Endodermal cell (in vitro differentiated cells): ENCODE measurements around the gene NPLOC4. TPM values are rescaled to one million over a fixed set of nuclear protein-coding genes. Genes with fewer than 3 reads are reported as not detected.

Source experiments
- DNase-seq: peaks from one replicate; pipeline ENCODE4 v3.0.0-alpha.2; 2017
- H3K27ac ChIP-seq: 2 replicates; pipeline ENCODE4 v1.5.1; 2013; ENCODE audit warnings: mild to moderate bottlenecking, low read depth, low read length, moderate library complexity
- H3K27me3 ChIP-seq: 2 replicates; pipeline ENCODE4 v1.6.1; 2013; ENCODE audit warnings: mild to moderate bottlenecking, low read length, moderate library complexity; ENCODE audit not compliant: insufficient read depth, control insufficient read depth, poor library complexity, severe bottlenecking
- H3K36me3 ChIP-seq: 2 replicates; pipeline ENCODE4 v1.7.0; 2013; ENCODE audit warnings: mild to moderate bottlenecking, low read length, moderate library complexity; ENCODE audit not compliant: control insufficient read depth, insufficient read depth
- H3K4me1 ChIP-seq: one replicate; pipeline ENCODE4 v1.7.0; 2013; ENCODE audit warnings: low read length; ENCODE audit not compliant: control insufficient read depth, insufficient read depth
- H3K4me3 ChIP-seq: 2 replicates; pipeline ENCODE4 v1.5.1; 2013; ENCODE audit warnings: mild to moderate bottlenecking, low read length, moderate library complexity
- H3K9ac ChIP-seq: 2 replicates; pipeline ENCODE4 v1.6.1; 2013; ENCODE audit warnings: mild to moderate bottlenecking, low read length, moderate library complexity; ENCODE audit not compliant: poor library complexity, severe bottlenecking; ENCODE audit errors: extremely low read depth
- H3K9me3 ChIP-seq: 2 replicates; pipeline ENCODE4 v1.6.1; 2013; ENCODE audit warnings: mild to moderate bottlenecking, low read length, moderate library complexity; ENCODE audit not compliant: control insufficient read depth
- H3K27ac Mint-ChIP-seq: 2 replicates; pipeline ENCODE4 v1.8.0; 2020; ENCODE audit warnings: mixed read lengths
- H3K27me3 Mint-ChIP-seq: 2 replicates; pipeline ENCODE4 v1.8.0; 2021; ENCODE audit warnings: mild to moderate bottlenecking, mixed read lengths; ENCODE audit not compliant: insufficient read depth
- H3K36me3 Mint-ChIP-seq: 2 replicates; pipeline ENCODE4 v1.8.0; 2020; ENCODE audit warnings: low read depth, mixed read lengths
- H3K4me1 Mint-ChIP-seq: 2 replicates; pipeline ENCODE4 v1.8.0; 2020; ENCODE audit warnings: mixed read lengths
- H3K4me3 Mint-ChIP-seq: 2 replicates; pipeline ENCODE4 v1.8.0; 2020; ENCODE audit warnings: mild to moderate bottlenecking, moderate library complexity, mixed read lengths
- H3K9me3 Mint-ChIP-seq: 2 replicates; pipeline ENCODE4 v1.8.0; 2020; ENCODE audit warnings: mild to moderate bottlenecking, mixed read lengths
- CTCF ChIP-seq: fragments of 200-600 bp; sonication (generic); conservative IDR thresholded peaks from 2 replicates; pipeline ENCODE4 v1.5.0; 2021; ENCODE audit warnings: antibody characterized with exemption, mild to moderate bottlenecking
- WGBS, 2 experiments: methylation state at CpG; one replicate each; pipeline versions ENCODE4 v1.1.5 to v1.1.7; 2013; ENCODE audit warnings: missing lambda C conversion rate in 2 of 2, mixed read lengths in 1 of 2; ENCODE audit not compliant: insufficient coverage in 1 of 2, insufficient read length in 1 of 2; 5-methylcytosine and 5-hydroxymethylcytosine counted together
- total RNA-seq, 2 donors: library from RNA; stranded (reverse); fragmentation: NEBNext Ultra II Directional in 1 of 2; extraction: Animal tissue kit (Norgen Biotek cat#: 25700) in 1 of 2; gene quantifications; 2 replicates in 1 of 2; 3 replicates in 1 of 2; pipeline ENCODE4 v1.2.1, GENCODE V29; 2021

Gene NPLOC4
- total RNA-seq, 2 donors from 2014 or later, result 113 to 118 TPM

GRCh38 chr17:81540676-81541027 lies 96.3 kb downstream of the NPLOC4 start:
- Mint-ChIP-seq H3K36me3 (peaks cover 8% of the 10 kb centered on the region), H3K9me3 (no peaks in the 10 kb centered on the region), H3K4me3 (no peak overlapping the region), H3K27ac (no peak overlapping the region), H3K4me1 (no peaks in the 10 kb centered on the region), H3K27me3 (peaks cover 11% of the 10 kb centered on the region)
- no peak overlapping the region for H3K9ac ChIP-seq
- no peak for TF ChIP-seq CTCF
- peaks cover 7% of the 10 kb centered on the region for H3K27me3 ChIP-seq
- no peaks in the 10 kb centered on the region for H3K9me3 ChIP-seq
- H3K27ac ChIP-seq, result no peak overlapping the region
- DNase-seq, result no peak
- H3K4me3 ChIP-seq, result no peak overlapping the region
- H3K36me3 ChIP-seq, result peaks cover 6% of the 10 kb centered on the region
- 92% methylated on average over 8 to 14 of the region's 14 CpGs for WGBS, 2 experiments
- H3K4me1 ChIP-seq, result no peaks in the 10 kb centered on the region

- Histone ChIP-seq H3K27ac (no peak overlapping the region), H3K9ac (no peak overlapping the region), H3K27me3 (peaks cover 9% of the 10 kb centered on the region), H3K9me3 (no peaks in the 10 kb centered on the region), H3K4me3 (no peak overlapping the region), H3K36me3 (peaks cover 6% of the 10 kb centered on the region), H3K4me1 (no peaks in the 10 kb centered on the region)
- 95 to 98% methylated on average over 20 to 28 of the region's 28 CpGs for WGBS, 2 experiments
- Mint-ChIP-seq H3K4me3 (no peak overlapping the region), H3K4me1 (no peaks in the 10 kb centered on the region), H3K27me3 (peaks cover 11% of the 10 kb centered on the region), H3K9me3 (no peaks in the 10 kb centered on the region), H3K36me3 (peaks cover 8% of the 10 kb centered on the region), H3K27ac (no peak overlapping the region)
- no peak for DNase-seq
- TF ChIP-seq CTCF, result no peak
Observed at GRCh38 chr17:81539961-81540675, 96.8 kb downstream of the NPLOC4 start.

GRCh38 chr17:81539571-81539900 lies 97.4 kb downstream of the NPLOC4 start:
- H3K4me1 ChIP-seq, result no peaks in the 10 kb centered on the region
- H3K36me3 Mint-ChIP-seq, result peaks cover 8% of the 10 kb centered on the region
- H3K36me3 ChIP-seq, result peaks cover 5% of the 10 kb centered on the region
- H3K27ac ChIP-seq, result no peak overlapping the region
- no peak for DNase-seq
- H3K4me3 ChIP-seq, result no peak overlapping the region
- no peaks in the 10 kb centered on the region for H3K4me1 Mint-ChIP-seq
- no peaks in the 10 kb centered on the region for H3K9me3 ChIP-seq
- peaks cover 16% of the 10 kb centered on the region for H3K27me3 Mint-ChIP-seq
- H3K27me3 ChIP-seq, result peaks cover 9% of the 10 kb centered on the region
- TF ChIP-seq CTCF, result no peak
- H3K9ac ChIP-seq, result no peak overlapping the region
- H3K27ac Mint-ChIP-seq, result no peak overlapping the region
- H3K9me3 Mint-ChIP-seq, result no peaks in the 10 kb centered on the region
- WGBS, 2 experiments, result 90 to 97% methylated on average over 6 to 10 of the region's 10 CpGs
- H3K4me3 Mint-ChIP-seq, result no peak overlapping the region
